DMS 273 (cell line): Measurements from ENCODE around the gene ALG3.

ENCODE experiments used
- DNase-seq: peaks from one replicate; lab custom pipeline; 2025; ENCODE audit not compliant: unreplicated experiment; lab: John Stamatoyannopoulos, UW

Gene ALG3

DNA sequence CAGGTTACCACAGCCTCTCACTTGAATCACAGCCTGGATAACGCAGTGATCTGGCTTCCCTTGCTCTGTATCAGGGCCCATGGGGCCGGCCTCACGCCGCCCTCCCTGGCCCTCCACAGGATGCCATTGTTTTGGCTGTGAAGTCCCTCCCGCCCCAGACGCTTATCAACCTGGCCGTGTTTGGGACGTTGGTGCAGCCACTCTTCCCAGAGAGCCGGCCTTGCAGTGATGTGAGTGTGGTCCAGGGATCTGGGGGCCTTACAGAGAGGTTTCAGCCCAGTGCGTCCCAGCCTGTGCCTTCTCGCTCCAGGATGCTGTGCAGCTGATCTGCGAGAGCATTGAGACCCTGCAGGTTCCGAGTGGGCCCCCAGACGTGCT, 12.7 kb downstream of the ALG3 start:
- no peak for DNase-seq

DNA sequence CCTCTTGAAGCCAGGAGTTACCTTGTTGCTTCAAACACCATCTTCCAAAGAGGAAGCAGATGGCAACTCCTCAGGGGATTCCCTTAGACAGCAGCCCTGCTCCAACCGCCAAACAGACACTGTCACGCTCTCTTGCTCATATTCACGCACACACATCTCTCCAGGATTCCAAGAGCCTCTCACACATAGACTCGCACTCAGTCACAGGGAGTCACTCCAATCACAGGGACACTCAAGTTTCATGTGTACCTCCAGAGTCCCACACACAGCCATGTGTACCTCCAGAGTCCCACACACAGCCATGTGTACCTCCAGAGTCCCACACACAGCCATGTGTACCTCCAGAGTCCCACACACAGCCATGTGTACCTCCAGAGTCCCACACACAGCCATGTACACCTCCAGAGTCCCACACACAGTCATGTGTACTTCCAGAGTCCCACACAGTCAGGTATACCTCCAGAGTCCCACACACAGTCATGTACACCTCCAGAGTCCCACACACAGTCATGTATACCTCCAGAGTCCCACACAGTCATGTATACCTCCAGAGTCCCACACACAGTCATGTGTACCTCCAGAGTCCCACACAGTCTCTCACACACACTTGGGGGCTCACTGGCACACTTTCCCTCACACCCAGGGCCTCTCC, 13.3 kb downstream of the ALG3 start:
- DNase-seq: peak; percentile 89

- DNase-seq: no peak
These were observed 13.9 kb downstream of the ALG3 start for GRCh38 chr3:184234671-184235380.

- peak; percentile 82 for DNase-seq
These were observed 14.5 kb downstream of the ALG3 start for GRCh38 chr3:184234224-184234623.

DNA sequence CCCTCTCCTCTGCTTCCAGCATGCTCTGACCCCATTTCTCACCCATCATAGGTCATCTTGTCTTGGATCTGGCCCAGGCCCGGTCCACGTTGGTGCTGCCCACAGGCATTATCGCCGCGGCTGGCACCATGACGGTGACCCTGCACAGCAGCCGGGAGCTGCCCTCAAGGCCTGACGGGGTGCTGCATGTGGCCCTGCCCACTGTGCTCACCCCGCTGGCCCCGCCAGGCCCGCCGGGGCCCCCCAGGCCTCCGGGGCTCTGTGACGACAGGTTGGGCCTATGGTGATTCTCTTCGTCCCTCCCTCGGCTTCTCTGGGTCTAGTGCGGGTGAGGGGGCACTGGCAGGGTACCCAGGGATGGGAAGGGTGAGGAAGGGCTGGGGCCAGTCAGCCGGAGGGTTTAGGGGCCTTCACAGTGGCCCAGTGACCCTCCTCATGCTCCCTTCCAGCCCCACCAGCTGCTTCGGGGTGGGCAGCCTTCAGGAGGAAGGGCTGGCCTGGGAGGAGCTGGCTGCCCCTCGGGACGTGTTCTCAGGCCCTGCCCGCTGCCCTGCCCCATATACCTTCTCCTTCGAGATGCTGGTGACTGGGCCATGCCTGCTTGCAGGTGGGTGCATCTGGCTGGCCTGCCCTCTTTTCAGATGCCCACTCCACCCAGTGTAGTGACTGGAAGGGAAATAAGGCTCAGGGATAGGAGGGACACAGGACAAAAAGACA, 15.5 kb downstream of the ALG3 start:
- DNase-seq: no peak

- no peak for DNase-seq
These were observed 17.1 kb downstream of the ALG3 start for GRCh38 chr3:184231671-184232070.

DNA sequence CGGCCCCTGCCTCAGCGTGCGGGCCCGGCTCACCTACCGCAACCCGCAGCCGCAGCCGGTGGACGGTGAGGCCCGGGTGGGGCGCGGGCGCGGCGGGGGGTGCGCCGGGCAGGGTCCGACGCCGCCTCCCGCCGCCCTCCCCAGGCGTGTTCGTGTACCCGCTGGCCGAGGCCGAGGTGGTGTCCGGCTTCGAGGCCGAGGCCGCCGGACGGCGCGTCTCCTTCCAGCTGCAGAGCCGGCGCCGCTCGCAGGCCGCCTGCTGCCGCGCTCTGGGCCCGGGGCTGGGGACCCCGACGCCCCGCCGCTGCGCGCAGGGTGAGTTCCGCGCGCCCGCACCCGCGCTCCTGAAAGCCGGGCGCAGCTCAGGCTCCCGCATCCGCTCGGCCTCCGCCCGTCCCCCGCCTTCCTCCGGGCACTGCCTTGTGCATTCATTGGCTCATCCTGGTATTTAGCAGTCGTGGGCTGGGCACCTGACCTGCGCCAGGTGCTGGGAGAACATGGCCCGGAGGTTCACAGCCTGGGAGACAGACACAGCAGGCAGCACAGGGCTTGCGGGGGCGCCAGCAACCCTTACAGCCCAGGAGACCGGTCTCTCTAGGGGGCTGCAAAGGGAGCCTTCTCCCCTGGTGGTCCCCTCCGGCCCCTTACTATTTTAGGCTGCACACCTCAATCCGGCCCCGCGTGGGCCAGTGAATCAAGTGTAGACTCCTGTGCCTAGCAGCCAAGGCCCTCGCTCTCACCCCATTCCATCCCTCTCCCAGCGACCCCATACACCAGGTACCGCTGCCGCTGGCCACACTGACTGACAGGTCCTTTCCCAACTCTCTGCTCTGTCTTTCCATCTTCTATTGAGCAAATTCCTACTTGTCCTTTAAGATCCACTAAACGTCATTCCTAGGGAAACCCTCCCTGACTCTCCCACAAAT, 17.9 kb downstream of the ALG3 start:
- no peak for DNase-seq

- DNase-seq: peak; percentile 74
These were observed 18.6 kb downstream of the ALG3 start for GRCh38 chr3:184230081-184230602.

DNA sequence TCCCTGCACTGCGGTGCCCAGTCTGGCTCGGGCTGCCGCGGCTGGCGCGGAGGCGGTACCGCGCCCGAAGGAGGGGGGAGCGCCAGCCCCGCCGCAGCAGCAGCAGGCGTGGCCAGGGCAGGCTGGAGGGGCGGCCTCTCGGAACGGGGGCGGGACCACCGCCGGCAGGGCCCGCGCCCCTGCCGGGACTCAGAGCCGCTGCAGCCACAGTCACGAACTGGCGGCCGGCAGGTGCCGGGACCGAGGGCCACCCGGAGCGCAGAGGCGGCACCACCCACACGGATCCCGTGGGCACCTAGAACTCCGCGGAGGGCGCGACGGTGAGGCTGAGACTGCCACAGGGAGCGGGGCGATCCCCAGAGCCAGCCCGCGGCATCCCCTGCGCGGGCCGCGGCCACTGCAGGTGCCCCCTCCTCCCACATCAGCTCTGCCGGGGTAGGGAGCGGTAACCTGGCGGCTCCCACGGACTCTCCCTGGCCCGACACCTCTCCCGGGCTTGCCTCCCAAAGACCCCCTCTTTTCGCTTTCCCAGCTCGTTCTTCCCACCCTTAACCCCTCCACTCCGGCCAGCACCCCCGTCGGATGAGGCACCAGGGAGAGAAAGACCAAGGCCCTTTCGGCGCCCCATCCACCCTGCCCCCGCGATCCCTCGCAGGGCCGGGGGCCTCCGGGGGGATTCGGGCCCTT, 19.2 kb downstream of the ALG3 start, which contains the start of gene VWA5B2:
TSS of gene VWA5B2 (plus strand) at position 192 of the 687 bp plus-strand sequence. CDS start 944 bp downstream, outside the sequence.
- DNase-seq: peak; percentile 97

GRCh38 chr3:184228376-184229137, 20.2 kb downstream of the ALG3 start:
- DNase-seq: no peak

- peak; percentile 78 for DNase-seq
These were observed 21.3 kb downstream of the ALG3 start for GRCh38 chr3:184227481-184227935.

- DNase-seq: no peak
These were observed 24.8 kb downstream of the ALG3 start for GRCh38 chr3:184223946-184224345.

DNA sequence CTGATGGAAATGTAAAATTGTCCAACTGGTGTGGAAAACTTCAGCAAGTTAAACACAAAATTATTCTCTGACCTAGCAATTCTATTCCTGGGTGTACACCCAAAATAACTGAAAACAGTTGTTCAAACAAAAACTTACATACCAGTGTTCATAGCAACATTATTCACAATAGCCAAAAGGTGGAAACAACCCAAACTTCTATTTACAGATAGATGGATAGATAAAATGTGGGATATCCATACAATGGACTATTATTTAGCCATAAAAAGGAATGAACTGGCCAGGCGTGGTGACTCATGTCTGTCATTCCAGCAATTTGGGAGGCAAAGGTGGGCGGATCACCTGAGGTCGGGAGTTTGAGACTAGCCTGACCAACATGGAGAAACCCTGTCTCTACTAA, 26.2 kb downstream of the ALG3 start:
- no peak for DNase-seq

- DNase-seq: no peak
These were observed 29.9 kb downstream of the ALG3 start for GRCh38 chr3:184218814-184219213.

DNA sequence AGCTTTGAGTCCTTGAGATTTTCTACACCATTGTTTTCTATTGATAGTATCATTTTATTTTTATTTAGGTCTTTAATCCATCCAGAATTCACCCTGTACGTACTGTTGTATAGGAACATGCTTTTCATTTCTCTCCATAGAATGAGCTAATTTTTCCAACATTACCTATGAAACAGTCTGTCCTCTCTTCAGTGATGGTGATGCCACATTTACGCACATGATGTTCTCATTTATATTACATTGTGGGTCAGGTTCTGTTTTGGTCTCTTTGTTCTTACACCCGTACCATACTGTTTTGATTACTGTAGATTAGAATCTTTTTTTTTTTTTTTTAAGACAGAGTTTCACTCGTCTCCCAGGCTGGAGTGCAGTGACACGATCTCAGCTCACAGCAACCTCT, 37.0 kb downstream of the ALG3 start:
- DNase-seq: no peak

DNA sequence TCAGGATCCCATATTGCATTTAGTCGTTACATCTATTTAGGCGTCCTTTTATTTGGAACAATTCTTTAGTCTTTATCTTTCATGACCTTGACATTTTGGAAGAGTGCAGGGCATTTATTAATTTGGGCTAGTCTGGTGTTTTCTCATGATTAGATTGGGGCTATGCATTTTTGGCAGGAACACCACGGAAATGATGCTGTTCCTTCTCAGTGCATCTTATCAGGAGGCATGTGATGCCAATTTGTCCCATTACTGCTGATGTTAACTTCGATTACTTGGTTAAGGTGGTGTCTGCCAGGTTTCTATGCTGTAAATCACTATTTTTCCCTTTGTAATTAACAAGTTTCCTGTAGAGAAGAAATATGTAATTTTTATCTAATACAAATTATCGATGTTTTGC, 37.5 kb downstream of the ALG3 start:
- DNase-seq: no peak

- no peak for DNase-seq
These were observed 39.4 kb downstream of the ALG3 start for GRCh38 chr3:184209146-184209923.

- DNase-seq: no peak
These were observed 45.2 kb downstream of the ALG3 start for GRCh38 chr3:184203526-184203925.

GRCh38 chr3:184200825-184201224, 47.9 kb downstream of the ALG3 start:
- no peak for DNase-seq
